Omental fat pad (tissue), 4 donors: ENCODE data around the gene KDM7A. TPM values are rescaled to one million over a fixed set of nuclear protein-coding genes. Genes with fewer than 3 reads are reported as not detected.

Experiments
- ATAC-seq: fragments of 150-250 bp; one replicate; pipeline ENCODE4 v1.9.1; 2016; ENCODE audit warnings: mild to moderate bottlenecking, moderate library complexity; ENCODE audit not compliant: low FRiP score
- DNase-seq: peaks from one replicate; pipeline ENCODE4 v3.0.0-alpha.2; 2019; ENCODE audit warnings: low spot score
- CTCF ChIP-seq, 3 donors: fragments of 450-650 bp; IDR thresholded peaks; one replicate each; pipeline ENCODE4 v1.5.1; 2016 to 2017; ENCODE audit warnings: antibody characterized with exemption in 3 of 3, mild to moderate bottlenecking in 3 of 3, moderate library complexity in 2 of 3
- total RNA-seq, 4 donors: library from RNA; depleted of rRNA; stranded (reverse); fragments of >200 nt; gene quantifications; one replicate each; pipeline ENCODE4 v1.1.0, GENCODE V29; 2016

Gene KDM7A
- total RNA-seq, 4 donors from 2014 or later, result 16.8 to 33.7 (median 19.2) TPM

GRCh38 chr7:140085447-140085846 lies 91.3 kb downstream of the KDM7A start:
- DNase-seq, result no peak
- no peak for ATAC-seq
- TF ChIP-seq CTCF (IDR thresholded peaks at IDR 0.05), result no peak

- no peak for TF ChIP-seq CTCF (IDR thresholded peaks at IDR 0.05)
- DNase-seq, result no peak
- no peak for ATAC-seq
Measured at GRCh38 chr7:140084972-140085371, 91.8 kb downstream of the KDM7A start.

GRCh38 chr7:140084142-140084655 lies 92.6 kb downstream of the KDM7A start:
- DNase-seq (no peak), ATAC-seq (no peak)
- TF ChIP-seq CTCF (IDR thresholded peaks at IDR 0.05), result no peak

GRCh38 chr7:140082770-140083169 lies 94.0 kb downstream of the KDM7A start:
- ATAC-seq, result no peak
- TF ChIP-seq CTCF (IDR thresholded peaks at IDR 0.05), result no peak
- DNase-seq, result no peak

- no peak for DNase-seq
- ATAC-seq, result no peak
- no peak for TF ChIP-seq CTCF (IDR thresholded peaks at IDR 0.05)
Measured at GRCh38 chr7:140081774-140082425, 94.9 kb downstream of the KDM7A start.

- ATAC-seq, result no peak
- no peak for TF ChIP-seq CTCF (IDR thresholded peaks at IDR 0.05)
- DNase-seq, result no peak
Measured at GRCh38 chr7:140080919-140081318, 95.9 kb downstream of the KDM7A start.

GRCh38 chr7:140079121-140079536 lies 97.7 kb downstream of the KDM7A start:
- TF ChIP-seq CTCF (IDR thresholded peaks at IDR 0.05), result no peak
- no peak for ATAC-seq
- no peak for DNase-seq
